ENCODE measurements around the gene TMEM245.

TMEM245 gene

GRCh38 chr9:109052416-109052815, 67.3 kb downstream of the TMEM245 start:
- DNase-seq: no peak

- no peak for DNase-seq
These were observed 68.0 kb downstream of the TMEM245 start for GRCh38 chr9:109051733-109052132.

GRCh38 chr9:109050444-109050843, 69.3 kb downstream of the TMEM245 start:
- no peak for DNase-seq

DNA sequence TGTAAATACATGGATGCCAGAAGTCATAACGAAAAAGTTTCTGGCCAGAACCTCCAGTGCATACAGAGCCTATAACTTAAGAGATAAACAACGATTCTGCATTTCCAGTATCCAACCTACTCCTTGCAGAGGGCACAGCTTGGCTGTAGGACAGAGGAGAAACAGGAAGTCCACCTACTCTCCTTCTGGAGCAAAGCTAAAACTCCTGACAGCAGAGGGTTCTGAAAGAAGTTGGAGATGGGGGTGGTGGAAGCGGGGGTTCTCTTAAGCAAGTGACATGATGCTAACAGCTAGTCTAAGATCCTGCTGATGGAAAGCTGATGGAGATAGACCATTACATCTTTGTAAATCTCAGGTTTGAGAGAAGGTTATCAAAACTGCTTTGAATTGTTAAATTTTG, 70.9 kb downstream of the TMEM245 start:
- DNase-seq: no peak

DNA sequence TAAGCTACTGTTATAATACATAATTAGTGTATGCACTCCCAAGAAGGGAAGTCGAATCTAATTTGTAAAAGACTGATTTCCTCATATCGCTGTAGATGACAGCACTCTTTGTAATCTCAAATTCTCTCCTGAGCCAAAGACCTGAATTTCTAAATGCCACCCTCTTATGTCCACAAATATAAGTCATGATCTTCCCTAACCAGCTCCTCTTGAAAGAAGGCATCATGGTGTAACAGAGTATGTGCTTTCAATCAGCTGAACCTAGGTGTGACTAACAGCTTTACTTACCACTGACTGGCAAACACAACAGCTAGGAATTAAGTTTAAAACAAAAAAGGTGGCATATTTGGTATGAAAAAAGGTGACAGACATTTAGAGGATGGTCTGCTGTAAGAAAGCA, 72.5 kb downstream of the TMEM245 start:
- no peak for DNase-seq

DNA sequence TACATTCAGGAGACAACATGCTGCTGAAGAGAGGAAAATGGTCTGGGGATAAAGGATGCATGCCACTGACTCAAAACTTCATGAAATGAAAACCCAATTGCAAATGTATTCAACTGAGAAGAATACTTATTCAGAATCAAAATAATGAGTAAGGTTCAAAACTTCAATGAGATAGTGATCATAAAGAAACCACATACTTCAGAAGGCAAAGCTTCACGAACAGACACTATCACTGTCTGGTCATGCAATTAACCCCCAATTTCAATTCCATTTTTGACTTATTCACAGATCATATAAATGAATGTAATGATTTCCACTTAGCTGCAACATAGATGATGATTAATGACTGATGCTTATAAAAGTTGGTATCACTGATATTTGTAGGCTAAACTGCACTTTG, 73.4 kb downstream of the TMEM245 start:
- DNase-seq: no peak

DNA sequence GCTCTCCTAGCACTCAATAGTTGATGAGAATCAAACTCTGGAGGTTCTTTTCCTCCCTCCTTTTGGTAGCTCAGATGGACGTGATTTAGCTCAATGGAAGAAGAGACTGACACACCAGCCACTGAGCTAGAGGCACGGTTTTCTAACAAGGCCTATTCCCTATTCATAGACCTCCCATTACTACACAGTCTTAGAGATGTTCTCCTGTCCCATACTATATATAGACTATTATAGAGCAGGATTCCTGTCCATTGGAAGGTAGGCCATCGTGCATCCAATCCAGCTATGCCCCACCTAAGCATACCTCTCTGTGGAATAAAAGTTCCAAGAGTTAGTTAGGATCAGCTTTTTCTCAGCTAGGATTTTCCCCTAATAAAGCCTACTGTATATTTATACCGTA, 76.2 kb downstream of the TMEM245 start:
- DNase-seq: no peak

- DNase-seq: no peak
These were observed 79.2 kb downstream of the TMEM245 start for GRCh38 chr9:109040571-109040970.

DNA sequence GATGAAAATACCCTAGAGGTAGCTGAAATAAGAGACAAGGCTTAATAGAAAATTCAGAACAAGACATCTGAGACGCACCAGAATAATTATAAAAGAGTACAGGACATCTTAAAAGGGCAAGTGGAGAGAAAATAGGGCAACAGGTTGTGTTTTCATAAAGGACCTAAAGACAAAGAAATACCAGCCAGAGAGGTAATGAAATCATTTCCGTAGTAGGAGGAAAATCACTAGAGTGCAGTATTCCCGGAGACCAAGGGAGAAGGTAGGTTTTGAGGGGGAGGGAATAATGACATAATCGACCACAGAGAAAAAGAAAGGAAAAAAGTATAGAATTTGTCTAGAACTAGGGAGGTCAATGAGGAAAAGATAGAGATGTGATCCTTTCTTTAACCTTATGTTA, 80.2 kb downstream of the TMEM245 start:
- DNase-seq: no peak

DNA sequence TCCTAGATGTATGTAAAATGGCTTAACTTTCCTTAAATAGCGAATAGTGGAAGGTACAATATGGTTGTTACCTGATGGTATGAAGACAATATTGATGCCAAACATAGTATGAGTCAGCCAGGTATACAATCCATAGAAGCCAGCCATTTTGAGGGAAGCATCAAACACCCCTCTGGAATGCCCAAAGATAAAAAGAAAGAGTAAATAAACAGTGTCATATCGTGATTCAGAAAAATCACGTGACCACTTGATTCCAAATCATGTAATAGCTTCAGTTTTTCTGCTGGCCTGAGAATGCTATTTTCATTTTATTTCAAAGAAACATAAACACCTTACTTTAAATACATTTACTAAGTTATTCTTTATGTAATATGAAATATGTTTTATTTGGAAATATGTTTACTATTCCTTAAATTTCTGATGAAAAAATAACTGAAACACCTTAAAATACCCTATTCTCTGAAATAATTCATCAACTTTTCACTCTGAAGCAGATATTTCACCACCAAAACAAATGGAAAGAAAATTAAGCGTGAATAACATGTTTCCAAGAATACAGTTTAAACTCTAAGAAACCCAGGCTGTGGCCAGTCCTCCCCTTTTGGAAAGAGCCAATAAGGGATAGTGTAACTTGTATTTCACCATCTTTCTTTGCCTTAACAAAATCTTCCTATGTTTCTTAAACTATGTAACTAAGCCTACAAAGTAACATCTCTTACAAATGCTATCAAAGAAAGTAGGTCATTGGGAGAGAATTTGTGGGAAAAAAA, 81.6 kb downstream of the TMEM245 start:
- no peak for DNase-seq

DNA sequence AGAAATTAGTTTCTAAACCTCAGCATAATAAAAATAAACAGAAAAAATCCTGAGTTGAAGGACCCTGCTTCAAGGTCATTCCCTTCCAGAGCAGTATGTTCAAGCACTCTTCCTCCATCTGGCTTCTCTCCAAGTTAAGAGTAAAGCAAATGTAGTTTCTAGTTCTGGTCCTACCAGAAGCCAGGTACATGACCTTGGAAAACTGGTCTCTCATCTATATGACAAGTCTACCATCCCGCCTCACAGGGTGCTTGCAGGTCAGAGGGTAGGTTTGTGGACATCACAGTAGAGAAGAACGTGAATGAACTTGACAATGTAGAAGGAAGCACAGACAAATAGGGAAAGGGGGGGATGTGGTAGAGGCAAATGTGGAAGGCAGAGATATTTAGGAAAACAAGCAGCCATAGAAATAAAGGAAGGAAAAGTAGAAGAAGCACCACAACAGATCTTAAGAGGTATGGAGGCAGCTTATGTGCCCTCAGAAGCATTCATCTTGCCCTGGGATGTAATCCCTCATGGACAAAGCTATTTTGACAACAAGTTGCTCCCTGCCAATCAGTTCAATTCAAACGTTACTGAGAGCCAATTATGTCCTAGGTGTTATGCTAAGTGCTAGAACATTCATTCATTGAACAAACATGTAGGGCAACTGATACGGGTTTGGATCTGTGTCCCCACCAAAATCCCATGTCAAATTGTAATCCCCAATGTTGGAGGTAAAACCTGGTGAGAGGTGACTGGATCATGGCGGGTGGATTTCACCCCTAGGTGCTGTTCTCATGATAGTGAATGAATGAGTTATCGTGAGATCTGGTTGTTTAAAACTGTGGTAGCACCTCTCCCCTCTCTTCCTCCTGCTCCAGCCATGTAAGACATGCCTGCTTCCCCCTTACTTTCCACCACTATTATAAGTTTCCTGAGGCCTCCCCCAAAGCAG, 82.7 kb downstream of the TMEM245 start:
- no peak for DNase-seq

DNA sequence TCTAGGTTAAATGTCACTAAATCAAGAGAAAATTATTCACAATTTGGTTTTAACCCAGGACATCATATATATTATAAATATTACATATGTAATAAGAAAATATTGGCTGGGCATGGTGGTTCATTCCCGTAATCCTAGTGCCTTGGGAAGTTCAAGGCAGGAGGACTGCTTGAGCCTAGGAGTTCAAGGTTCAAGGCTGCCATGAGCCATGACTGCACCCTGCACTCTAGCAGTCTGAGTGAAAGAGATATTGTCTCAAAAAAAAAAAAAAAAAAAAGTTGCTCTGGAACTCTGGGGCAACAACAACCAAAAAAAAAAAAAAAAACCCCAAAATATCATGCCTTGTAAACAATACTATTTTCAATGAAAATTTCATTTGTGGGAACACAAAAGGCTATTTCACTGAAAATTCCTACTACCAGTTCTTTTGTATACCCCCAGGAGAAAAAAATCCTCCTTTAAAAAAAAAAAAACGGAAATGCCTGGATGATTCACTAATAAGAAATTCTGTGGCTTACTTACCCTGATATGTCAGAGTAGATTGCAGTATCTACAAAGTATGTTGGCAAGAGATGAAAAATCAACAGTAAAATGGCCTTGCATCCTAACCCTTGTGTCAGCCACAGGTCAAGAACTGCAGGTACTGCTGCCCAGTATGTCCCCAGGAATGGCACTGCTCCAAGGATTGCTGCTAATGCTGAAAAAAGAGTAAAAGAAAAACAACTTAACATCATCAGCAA, 83.9 kb downstream of the TMEM245 start:
- no peak for DNase-seq

DNA sequence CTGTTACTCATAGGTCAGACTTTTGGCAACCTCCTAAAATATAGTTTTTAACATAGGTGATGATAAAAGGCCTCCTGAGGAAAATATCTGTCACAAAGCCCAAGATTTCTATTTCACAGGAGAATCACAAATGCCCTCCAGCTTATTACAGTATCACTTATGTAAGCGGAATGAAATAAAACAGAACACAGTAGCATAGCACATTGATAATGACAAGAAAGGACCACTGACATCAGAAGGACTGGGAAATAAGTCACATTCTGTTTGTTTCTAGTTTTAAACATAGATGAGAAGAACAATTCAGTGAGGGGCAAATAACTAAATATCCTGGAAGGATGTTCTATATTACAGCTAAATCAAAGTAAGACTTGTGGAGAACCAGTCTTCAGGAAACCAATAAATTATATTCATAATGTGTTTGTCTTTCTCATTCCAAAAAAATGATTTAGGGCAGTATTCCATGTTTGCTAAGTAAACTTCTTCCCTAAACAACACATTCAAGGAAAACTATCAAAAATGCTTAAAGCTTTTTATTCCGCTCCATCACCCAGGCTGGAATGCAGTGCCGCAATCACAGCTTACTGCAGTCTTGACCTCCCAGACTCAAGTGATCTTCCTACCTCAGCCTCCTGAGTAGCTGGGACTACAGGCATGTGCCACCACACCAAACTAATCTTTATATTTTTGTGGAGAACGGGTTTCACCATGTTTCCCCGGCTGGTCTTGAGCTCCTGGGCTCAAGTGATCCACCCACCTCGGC, 85.6 kb downstream of the TMEM245 start:
- no peak for DNase-seq

- no peak for DNase-seq
These were observed 88.5 kb downstream of the TMEM245 start for GRCh38 chr9:109031241-109031640.

DNA sequence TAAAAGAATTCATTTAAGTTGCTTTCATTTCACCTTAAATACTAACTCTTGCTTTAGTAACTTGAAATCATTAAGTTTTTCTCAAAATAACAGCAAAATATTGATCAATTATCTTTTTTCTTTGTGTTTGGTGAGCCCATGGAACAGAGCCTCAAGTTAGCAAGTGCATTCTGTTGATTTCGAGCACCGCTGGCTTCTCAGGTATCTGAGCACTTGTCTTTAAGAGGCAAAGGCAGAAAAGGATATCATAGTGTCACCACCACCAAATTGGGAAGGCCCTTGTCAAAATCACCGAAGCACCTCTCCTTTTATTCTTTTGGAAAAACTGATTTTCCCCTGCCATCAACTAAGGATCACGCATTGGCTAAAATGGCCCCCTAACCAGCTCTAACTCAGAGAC, 89.3 kb downstream of the TMEM245 start:
- no peak for DNase-seq

- DNase-seq: no peak
These were observed 91.3 kb downstream of the TMEM245 start for GRCh38 chr9:109028457-109028856.

DNA sequence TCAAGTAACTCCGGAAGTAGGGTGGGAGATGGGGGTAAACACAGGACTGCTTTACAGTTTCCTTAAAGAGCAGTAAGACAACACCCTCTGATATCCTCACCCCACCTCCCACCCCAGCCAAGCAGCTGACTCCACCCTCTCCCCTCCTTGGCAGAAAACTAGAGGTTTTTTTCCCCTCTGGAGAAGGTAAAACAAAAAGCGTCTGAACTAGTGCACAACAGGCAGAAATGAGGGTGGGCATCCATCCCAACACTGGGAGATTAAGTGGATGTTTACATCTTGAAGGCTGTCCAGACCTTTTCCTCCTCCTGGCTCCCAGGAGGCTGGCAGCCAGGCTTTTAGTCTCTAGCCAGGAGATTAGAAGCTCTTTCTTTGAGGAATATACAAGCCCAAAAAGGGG, 92.6 kb downstream of the TMEM245 start:
- no peak for DNase-seq

GRCh38 chr9:109026306-109026705, 93.4 kb downstream of the TMEM245 start:
- DNase-seq: no peak

- no peak for DNase-seq
These were observed 96.9 kb downstream of the TMEM245 start for GRCh38 chr9:109022873-109023272.

- peak; percentile 23 for DNase-seq
These were observed 98.9 kb downstream of the TMEM245 start for GRCh38 chr9:109020581-109021511.

DNA sequence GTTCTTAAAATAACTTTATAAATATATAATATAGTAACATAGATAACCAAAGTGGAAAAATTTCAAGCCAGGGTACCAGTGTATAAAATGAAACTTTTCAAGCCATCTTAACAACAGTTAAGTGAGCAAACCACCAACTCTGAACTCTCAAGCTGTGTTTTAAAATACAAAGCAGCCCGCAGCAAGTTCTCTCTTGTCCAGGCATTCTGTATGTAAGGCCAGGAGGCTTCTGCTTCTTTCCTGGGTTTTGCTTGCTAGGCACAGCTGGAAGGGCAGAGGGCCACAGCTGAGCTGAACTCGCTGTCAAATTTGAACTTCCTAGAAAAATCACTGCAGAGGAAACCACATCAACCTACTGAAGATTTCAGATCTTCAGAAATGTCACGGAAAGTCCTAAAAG, 99.6 kb downstream of the TMEM245 start:
- DNase-seq: no peak

- DNase-seq: no peak
These were observed 100.3 kb downstream of the TMEM245 start for GRCh38 chr9:109019420-109019819.
